Lower leg skin (tissue), 4 donors: ENCODE results near the gene NBAS. TPM values are rescaled to one million over a fixed set of nuclear protein-coding genes. Genes with fewer than 3 reads are reported as not detected.
"Not testable (repeated sequence)": the region's sequence is repeated elsewhere in the genome, so short reads cannot be mapped to it uniquely, and the experiment has no call there.

Source experiments
- DNase-seq, 2 donors: peaks; one replicate each; pipeline ENCODE4 v3.0.0-alpha.2; 2019; ENCODE audit warnings: low spot score in 2 of 2
- H3K4me3 ChIP-seq: fragments of 200-600 bp; sonication (generic); 2 replicates; pipeline ENCODE4 v1.5.1; 2017; ENCODE audit warnings: mild to moderate bottlenecking, low read depth; ENCODE audit not compliant: poor library complexity, severe bottlenecking
- CTCF ChIP-seq, 3 donors: fragments of 450-650 bp; IDR thresholded peaks; one replicate each; pipeline ENCODE4 v1.5.1; 2016; ENCODE audit warnings: antibody characterized with exemption in 3 of 3, mild to moderate bottlenecking in 3 of 3, moderate library complexity in 2 of 3
- POLR2A ChIP-seq, 2 donors: fragments of 450-650 bp; IDR thresholded peaks; one replicate each; pipeline ENCODE4 v1.6.1; 2016 to 2017; ENCODE audit warnings: antibody characterized with exemption in 2 of 2, mild to moderate bottlenecking in 1 of 2, moderate library complexity in 1 of 2
- WGBS, 2 donors: methylation state at CpG; one replicate each; pipeline ENCODE4 v1.1.5; 2018; 5-methylcytosine and 5-hydroxymethylcytosine counted together
- intact Hi-C: fragments of 100-400 bp; cut with DNase I; formaldehyde crosslinking; loops from one replicate; pipeline ENCODE4 v1.15.0; 2023; ENCODE audit warnings: low total_unique reads
- total RNA-seq, 4 donors: library from RNA; depleted of rRNA; stranded (reverse); fragments of >200 nt; gene quantifications; one replicate each; pipeline ENCODE4 v1.1.0, GENCODE V29; 2016

Gene NBAS
- total RNA-seq, 4 donors from 2014 or later: 26.6 to 40.2 (median 38.3) TPM

GRCh38 chr2:15415748-15416147, 145.4 kb downstream of the NBAS start:
- no peak overlapping the region for H3K4me3 ChIP-seq
- WGBS, 2 donors: 95 to 98% methylated on average over 2 of the region's 2 CpGs
- TF ChIP-seq CTCF (IDR thresholded peaks at IDR 0.05): no peak
- no peak for TF ChIP-seq POLR2A (IDR thresholded peaks at IDR 0.05)
- DNase-seq: no peak
- intact Hi-C loops: no loop called here

DNA sequence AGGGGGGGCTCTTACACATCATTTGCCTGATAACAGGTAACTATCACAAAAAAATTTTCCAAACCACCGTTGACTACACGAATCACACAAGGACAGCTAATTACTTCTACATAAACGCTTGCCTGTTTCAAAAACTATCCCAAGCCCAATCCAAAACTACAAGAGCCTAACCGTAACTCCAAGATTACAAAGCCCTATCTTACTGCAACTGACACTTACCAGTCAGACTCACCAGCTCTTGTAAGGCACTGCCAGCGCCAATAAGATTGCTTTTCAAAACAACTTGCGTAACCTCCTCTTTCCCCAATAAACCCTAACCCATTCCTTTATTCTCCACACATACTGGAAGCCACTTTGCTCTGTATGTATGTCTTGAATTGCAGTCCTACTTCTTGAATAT, 148.4 kb downstream of the NBAS start:
- intact Hi-C loops: no loop called here
- H3K4me3 ChIP-seq: no peak overlapping the region
- TF ChIP-seq POLR2A (IDR thresholded peaks at IDR 0.05) (no peak), CTCF (IDR thresholded peaks at IDR 0.05) (no peak)
- WGBS, 2 donors: 95 to 97% methylated on average over 6 of the region's 6 CpGs
- no peak for DNase-seq

- no peak for TF ChIP-seq POLR2A (IDR thresholded peaks at IDR 0.05)
- TF ChIP-seq CTCF (IDR thresholded peaks at IDR 0.05): no peak
- DNase-seq: no peak
- WGBS, 2 donors: 95 to 97% methylated on average over 3 of the region's 3 CpGs
- intact Hi-C loops: no loop called here
- no peak overlapping the region for H3K4me3 ChIP-seq
Measured at GRCh38 chr2:15412309-15412708, 148.8 kb downstream of the NBAS start.

GRCh38 chr2:15410884-15411283, 150.2 kb downstream of the NBAS start:
- 96 to 98% methylated on average over 9 of the region's 9 CpGs for WGBS, 2 donors
- intact Hi-C loops: no loop called here
- DNase-seq: no peak
- H3K4me3 ChIP-seq: no peak overlapping the region
- TF ChIP-seq CTCF (IDR thresholded peaks at IDR 0.05) (no peak), POLR2A (IDR thresholded peaks at IDR 0.05) (no peak)

DNA sequence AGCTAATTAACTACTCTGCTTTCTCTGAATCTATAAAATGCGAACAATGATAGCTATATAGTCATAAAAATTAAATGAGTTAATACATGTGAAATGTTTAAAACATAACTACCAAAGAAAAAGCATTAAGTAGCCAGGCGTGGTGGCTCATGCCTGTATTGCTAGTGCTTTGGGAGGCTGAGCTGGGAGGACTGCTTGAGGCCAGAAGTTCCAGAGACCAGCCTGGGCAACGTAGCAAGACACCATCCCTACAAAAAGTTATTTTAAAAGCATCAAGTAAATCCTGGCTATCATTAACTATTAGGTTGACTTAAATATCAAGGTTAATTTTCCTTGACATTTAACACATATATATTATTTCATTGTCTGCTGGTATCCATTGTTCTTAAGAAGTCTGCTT, 152.4 kb downstream of the NBAS start:
- WGBS, 2 donors: 94 to 98% methylated on average over 3 of the region's 3 CpGs
- DNase-seq: no peak
- no peak overlapping the region for H3K4me3 ChIP-seq
- intact Hi-C loops: no loop called here
- no peak for TF ChIP-seq POLR2A (IDR thresholded peaks at IDR 0.05)
- no peak for TF ChIP-seq CTCF (IDR thresholded peaks at IDR 0.05)

GRCh38 chr2:15407666-15408065, 153.5 kb downstream of the NBAS start:
- TF ChIP-seq POLR2A (IDR thresholded peaks at IDR 0.05): no peak
- TF ChIP-seq CTCF (IDR thresholded peaks at IDR 0.05): no peak
- no peak overlapping the region for H3K4me3 ChIP-seq
- DNase-seq: no peak
- intact Hi-C loops: no loop called here
- WGBS, 2 donors: 95 to 100% methylated on average over 1 of the region's 1 CpG

- DNase-seq, H3K4me3 ChIP-seq, intact Hi-C loops: not testable (repeated sequence)
- WGBS, 2 donors: 97 to 98% methylated on average over 9 of the region's 9 CpGs
Measured at GRCh38 chr2:15404511-15404910, 156.6 kb downstream of the NBAS start.
